Cerebellar cortex (tissue), 1 donor: Measurements from ENCODE around the gene ZBTB5.
A peak's percentile ranks its signal among the peaks of the same experiment; 100 is the strongest.
"Not testable (repeated sequence)": the region's sequence is repeated elsewhere in the genome, so short reads cannot be mapped to it uniquely, and the experiment has no call there.

Source experiments
- DNase-seq: peaks from one replicate; pipeline ENCODE4 v3.0.0-alpha.2; 2015; ENCODE audit warnings: low spot score

Gene ZBTB5

GRCh38 chr9:37447111-37447510 lies 18.1 kb downstream of the ZBTB5 start:
- DNase-seq: no peak

DNA sequence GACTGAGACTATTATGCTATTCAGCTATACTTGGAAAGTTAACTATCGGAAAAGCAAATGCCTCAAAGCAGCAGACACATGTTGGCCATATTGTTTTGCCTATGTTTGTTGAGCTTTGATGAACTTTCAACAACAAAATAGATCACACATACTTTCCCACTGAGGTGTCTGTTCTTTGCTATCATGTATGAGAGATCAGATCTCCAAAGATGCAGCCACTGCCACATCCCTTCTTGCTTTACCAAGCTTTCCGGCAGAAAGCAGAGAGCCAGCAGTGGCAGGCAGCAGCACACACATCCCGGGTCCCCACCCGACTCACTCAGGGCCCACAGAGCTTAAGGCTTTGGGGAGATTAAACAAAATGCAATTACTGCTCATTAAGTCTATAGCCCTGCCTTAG lies 18.8 kb downstream of the ZBTB5 start:
- no peak for DNase-seq

GRCh38 chr9:37445832-37446231 lies 19.4 kb downstream of the ZBTB5 start:
- no peak for DNase-seq

- DNase-seq: no peak
These were observed 20.4 kb downstream of the ZBTB5 start for GRCh38 chr9:37444890-37445289.

DNA sequence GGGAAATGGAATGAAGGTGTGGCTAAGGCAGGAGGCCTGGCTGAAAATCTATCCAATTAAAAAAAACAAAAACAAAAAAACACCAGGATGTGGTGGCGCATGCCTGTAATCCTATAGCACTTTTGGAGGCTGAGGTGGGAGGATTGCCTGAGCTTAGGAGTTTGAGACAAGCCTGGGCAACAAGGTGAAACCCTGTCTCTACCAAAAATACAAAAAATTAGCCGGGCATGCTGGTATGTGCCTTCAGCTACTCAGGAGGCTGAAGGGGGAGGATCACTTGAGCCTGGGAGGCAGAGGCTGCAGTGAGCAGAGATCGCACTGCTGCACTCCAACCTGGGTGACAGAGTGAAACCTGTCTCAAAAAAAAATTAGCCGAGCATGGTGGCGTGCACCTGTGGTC lies 21.7 kb downstream of the ZBTB5 start:
- no peak for DNase-seq

- no peak for DNase-seq
These were observed 22.7 kb downstream of the ZBTB5 start for GRCh38 chr9:37442556-37442955.

DNA sequence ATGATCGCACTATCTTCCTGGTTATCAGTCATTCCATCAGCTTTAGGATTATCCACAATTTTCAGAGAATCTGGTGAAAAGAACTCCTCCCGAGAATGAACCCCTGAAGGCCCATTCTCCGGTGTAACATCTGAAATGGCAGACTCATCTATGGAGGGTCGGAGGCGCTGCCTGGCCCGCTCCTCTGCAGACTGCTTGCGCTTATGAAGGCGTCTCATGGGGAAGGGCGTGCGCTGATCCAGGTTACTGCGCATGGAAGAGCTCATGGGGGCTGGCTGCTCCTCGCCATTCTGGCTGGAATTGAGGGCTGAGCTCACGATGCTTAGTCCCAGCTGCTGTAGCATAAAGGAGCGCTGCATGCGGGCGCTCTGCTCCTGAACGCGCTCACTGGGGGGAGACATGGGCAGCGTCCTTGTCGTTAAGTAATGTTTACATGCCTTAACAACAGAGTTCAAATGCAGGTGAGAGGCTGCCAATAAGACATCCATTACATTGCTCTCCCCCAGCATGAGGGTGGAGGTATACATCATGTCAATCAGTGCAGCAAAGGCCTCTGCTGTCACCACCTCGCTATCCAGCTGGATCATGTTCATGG lies 23.4 kb downstream of the ZBTB5 start:
- DNase-seq: no peak

- no peak for DNase-seq
These were observed 26.9 kb downstream of the ZBTB5 start for GRCh38 chr9:37438359-37438758.

- peak; percentile 74 for DNase-seq
These were observed 27.6 kb downstream of the ZBTB5 start for GRCh38 chr9:37437621-37438020.

- no peak for DNase-seq
These were observed 28.2 kb downstream of the ZBTB5 start for GRCh38 chr9:37437010-37437409.

DNA sequence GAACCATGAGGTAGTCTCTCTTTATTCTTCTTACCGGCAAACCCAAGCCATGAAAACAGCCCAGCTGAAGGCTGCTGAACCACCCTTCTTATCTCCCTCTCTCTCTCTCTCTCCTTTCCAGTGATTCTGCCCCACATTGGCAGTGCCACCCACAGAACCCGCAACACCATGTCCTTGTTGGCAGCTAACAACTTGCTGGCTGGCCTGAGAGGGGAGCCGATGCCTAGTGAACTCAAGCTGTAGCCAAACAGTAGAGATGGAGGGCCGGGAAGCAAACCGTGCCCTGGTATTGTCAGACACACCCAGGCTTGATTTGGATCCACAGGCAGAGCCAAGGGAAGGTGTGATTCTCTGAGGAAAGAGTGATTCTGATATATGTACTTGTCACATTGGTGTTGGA lies 28.7 kb downstream of the ZBTB5 start:
- DNase-seq: no peak

DNA sequence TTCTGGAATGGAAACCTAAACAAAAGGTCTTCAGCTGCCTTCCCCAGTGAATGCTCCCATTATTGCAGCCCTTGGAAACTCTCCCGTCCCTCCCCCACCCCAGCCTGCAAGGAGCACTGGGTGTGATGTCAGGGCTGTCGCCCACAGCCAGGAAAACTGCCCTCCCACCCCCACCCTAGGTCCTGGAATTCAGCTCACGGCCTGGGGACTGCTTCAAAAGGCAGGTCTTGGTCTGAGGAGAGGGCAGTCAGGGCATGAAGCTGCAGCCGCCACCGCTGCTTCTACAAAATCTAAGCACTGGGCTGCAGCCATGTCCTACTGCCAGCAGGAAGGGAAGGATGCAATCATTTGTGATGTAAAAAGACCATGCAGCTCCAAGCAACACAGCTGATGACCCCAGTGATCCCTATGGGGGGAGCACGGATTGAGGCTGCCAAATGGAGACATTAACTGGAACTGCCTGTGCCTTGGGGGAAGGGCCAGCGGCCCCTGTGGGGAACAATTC lies 31.3 kb downstream of the ZBTB5 start:
- peak; percentile 27 for DNase-seq

DNA sequence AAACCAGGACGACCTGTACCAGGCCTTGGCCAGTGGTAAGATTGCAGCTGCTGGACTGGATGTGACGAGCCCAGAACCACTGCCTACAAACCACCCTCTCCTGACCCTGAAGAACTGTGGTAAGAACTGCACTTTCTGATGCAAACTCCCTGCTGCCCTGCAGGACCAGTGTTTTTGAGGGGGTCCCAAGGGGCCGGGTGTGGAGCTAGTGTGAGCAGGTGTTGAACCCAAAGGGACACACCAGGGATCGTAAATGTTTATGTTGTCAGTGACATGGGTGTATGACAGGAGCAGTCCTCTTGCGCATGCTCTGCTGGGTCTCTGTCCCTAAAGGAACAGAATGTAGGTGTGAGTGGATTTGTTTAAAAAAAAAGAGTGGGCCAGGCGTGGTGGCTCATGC lies 33.2 kb downstream of the ZBTB5 start:
- no peak for DNase-seq

GRCh38 chr9:37430841-37431597 lies 34.2 kb downstream of the ZBTB5 start:
- DNase-seq: no peak

GRCh38 chr9:37429441-37430285 lies 35.6 kb downstream of the ZBTB5 start:
- no peak for DNase-seq

- DNase-seq: no peak
These were observed 36.9 kb downstream of the ZBTB5 start for GRCh38 chr9:37428345-37428744.

- no peak for DNase-seq
These were observed 38.4 kb downstream of the ZBTB5 start for GRCh38 chr9:37426846-37427245.

- DNase-seq: not testable (repeated sequence)
These were observed 38.8 kb downstream of the ZBTB5 start for GRCh38 chr9:37426431-37426830.

DNA sequence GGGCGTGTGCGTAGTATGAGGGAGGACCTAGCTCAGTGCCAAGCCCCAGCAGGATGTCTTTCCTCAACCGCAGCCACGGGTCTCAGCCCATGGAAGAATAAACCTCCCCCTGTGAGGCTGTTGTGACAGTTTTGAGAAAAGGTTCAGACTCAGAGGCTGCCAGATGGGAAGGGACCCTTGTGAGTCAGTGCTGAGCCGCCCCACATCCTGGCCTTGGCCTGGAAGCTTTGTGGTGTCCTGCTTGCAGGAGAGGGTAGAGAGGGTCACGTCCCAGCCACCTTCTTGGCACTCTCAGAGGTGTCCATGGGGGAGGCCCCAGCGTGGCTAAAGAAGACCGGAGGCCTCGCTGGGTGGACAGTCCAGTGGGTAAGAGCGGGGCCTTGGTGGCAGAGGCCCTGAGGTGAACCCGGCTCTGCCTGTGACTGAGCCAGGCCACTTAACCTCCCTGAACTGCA lies 39.9 kb downstream of the ZBTB5 start:
- DNase-seq: no peak

DNA sequence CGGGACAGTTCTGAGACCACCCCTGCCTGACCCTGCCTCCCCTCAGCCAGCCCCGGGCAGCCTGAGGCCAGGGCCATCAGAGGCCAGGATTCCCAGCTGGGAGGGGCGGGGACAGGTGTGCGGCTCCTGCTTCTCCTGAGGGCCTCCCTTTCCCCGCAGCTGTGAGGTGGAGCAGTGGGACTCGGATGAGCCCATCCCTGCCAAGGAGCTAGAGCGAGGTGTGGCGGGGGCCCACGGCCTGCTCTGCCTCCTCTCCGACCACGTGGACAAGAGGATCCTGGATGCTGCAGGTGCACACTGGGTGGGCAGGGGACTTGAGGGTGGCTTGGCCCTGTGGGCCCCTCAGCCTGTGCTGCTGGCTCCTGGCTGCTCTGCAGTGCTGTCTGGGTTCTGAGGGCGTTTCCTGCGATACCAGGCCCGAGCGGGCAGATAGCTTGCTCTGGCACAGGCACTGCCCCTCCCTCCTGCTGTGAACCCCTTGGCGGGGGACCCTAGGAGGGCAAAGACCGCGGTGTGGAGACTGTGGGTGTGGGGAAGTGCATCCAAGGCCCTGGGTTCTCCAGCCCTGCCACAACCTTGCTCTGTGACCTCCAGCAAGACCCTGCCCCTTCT lies 40.5 kb downstream of the ZBTB5 start:
- DNase-seq: no peak

- no peak for DNase-seq
These were observed 41.0 kb downstream of the ZBTB5 start for GRCh38 chr9:37424204-37424685.

GRCh38 chr9:37423508-37423907 lies 41.7 kb downstream of the ZBTB5 start:
- no peak for DNase-seq
